Measurements from ENCODE around the gene DRC3. TPM values are rescaled to one million over a fixed set of nuclear protein-coding genes. Genes with fewer than 3 reads are reported as not detected.

The DRC3 gene
- total RNA-seq, 1 donor from 2014 or later = 0.43 TPM

DNA sequence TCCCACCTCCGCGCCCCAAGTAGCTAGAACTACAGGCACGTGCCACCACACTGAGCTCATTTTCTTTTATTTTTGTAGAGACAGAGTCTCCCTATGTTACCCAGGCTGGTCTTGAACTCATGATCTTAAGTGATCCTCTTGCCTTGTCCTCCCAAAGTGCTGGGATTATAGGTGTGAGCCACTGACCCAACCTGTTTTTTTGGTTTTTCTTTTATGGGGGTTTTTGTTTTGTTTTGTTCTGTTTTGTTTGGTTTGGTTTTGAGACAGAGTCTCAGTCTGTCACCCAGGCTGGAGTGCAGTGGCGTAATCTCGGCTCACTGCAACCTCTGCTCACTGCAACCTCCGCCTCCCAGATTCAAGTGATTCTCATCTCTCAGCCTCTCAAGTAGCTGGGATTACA, 82.9 kb downstream of the DRC3 start:
- no peaks in the 10 kb centered on the region for H3K27me3 ChIP-seq (ENCODE audit: insufficient read depth, low read length)
- Mint-ChIP-seq H3K27ac (ENCODE audit: unreplicated experiment) (no peak overlapping the region), H3K4me3 (ENCODE audit: unreplicated experiment) (no peak overlapping the region), H3K36me3 (ENCODE audit: low read depth, unreplicated experiment) (peaks cover 11% of the 10 kb centered on the region), H3K4me1 (ENCODE audit: low read depth, unreplicated experiment) (no peaks in the 10 kb centered on the region), H3K9me3 (ENCODE audit: unreplicated experiment) (no peaks in the 10 kb centered on the region), H3K27me3 (ENCODE audit: low read depth, unreplicated experiment) (no peaks in the 10 kb centered on the region)
- H3K4me1 ChIP-seq (ENCODE audit: insufficient read depth, low read length) = no peaks in the 10 kb centered on the region
- H3K4me2 ChIP-seq (ENCODE audit: low read length) = no peak overlapping the region
- no peak overlapping the region for H3K4me3 ChIP-seq (ENCODE audit: insufficient read depth, low read depth, low read length)
- DNase-seq (ENCODE audit: low read depth) (no peak), FAIRE-seq (no peak)
- H3K79me2 ChIP-seq (ENCODE audit: insufficient read depth, low read length) = no peaks in the 10 kb centered on the region
- H2AFZ ChIP-seq (ENCODE audit: low read depth, low read length) = no peak overlapping the region
- no peaks in the 10 kb centered on the region for H3K9me3 ChIP-seq (ENCODE audit: insufficient read depth, low read depth, low read length)
- peaks cover 9% of the 10 kb centered on the region for H3K36me3 ChIP-seq (ENCODE audit: insufficient read depth, low read length)
- H3K27ac ChIP-seq (ENCODE audit: low read depth, low read length) = no peak overlapping the region
- TF ChIP-seq EZH2 (IDR thresholded peaks at IDR 0.05; ENCODE audit: insufficient read depth, low read length) = no peak
- TF ChIP-seq, protein P1, sequence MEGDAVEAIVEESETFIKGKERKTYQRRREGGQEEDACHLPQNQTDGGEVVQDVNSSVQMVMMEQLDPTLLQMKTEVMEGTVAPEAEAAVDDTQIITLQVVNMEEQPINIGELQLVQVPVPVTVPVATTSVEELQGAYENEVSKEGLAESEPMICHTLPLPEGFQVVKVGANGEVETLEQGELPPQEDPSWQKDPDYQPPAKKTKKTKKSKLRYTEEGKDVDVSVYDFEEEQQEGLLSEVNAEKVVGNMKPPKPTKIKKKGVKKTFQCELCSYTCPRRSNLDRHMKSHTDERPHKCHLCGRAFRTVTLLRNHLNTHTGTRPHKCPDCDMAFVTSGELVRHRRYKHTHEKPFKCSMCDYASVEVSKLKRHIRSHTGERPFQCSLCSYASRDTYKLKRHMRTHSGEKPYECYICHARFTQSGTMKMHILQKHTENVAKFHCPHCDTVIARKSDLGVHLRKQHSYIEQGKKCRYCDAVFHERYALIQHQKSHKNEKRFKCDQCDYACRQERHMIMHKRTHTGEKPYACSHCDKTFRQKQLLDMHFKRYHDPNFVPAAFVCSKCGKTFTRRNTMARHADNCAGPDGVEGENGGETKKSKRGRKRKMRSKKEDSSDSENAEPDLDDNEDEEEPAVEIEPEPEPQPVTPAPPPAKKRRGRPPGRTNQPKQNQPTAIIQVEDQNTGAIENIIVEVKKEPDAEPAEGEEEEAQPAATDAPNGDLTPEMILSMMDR (IDR thresholded peaks at IDR 0.05; ENCODE audit: insufficient read depth, low read depth, low read length) = no peak
- H4K20me1 ChIP-seq (ENCODE audit: insufficient read depth, low read length) = peaks cover 3% of the 10 kb centered on the region
- no peak overlapping the region for H3K9ac ChIP-seq (ENCODE audit: low read length)

DNA sequence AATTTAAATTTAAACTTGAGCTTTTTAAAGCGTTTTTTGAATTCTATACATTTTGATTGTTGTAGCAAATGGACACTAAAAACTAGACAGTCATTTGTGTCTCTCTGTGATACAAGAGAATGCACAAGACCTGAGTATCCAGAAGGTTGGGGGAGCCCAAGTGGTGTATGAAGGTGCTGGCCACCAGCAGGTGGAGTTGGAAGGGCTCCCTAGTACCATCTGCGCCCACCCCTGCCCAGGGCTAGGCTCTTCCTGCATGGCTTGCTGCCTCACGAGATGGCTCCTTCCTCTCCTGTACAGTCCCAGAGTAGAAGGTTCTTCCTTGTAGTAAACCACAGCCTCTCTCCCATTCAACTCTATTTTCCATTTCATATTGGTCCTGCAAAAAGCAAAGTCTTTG, 83.6 kb downstream of the DRC3 start:
- Histone ChIP-seq H3K36me3 (ENCODE audit: insufficient read depth, low read length) (peaks cover 9% of the 10 kb centered on the region), H2AFZ (ENCODE audit: low read depth, low read length) (no peak overlapping the region), H4K20me1 (ENCODE audit: insufficient read depth, low read length) (peaks cover 3% of the 10 kb centered on the region), H3K79me2 (ENCODE audit: insufficient read depth, low read length) (no peaks in the 10 kb centered on the region), H3K27ac (ENCODE audit: low read depth, low read length) (no peak overlapping the region), H3K4me1 (ENCODE audit: insufficient read depth, low read length) (no peaks in the 10 kb centered on the region), H3K4me2 (ENCODE audit: low read length) (no peak overlapping the region), H3K4me3 (ENCODE audit: insufficient read depth, low read depth, low read length) (no peak overlapping the region), H3K9me3 (ENCODE audit: insufficient read depth, low read depth, low read length) (no peaks in the 10 kb centered on the region), H3K27me3 (ENCODE audit: insufficient read depth, low read length) (no peaks in the 10 kb centered on the region), H3K9ac (ENCODE audit: low read length) (no peak overlapping the region)
- Mint-ChIP-seq H3K4me3 (ENCODE audit: unreplicated experiment) (no peak overlapping the region), H3K4me1 (ENCODE audit: low read depth, unreplicated experiment) (no peaks in the 10 kb centered on the region), H3K9me3 (ENCODE audit: unreplicated experiment) (no peaks in the 10 kb centered on the region), H3K27me3 (ENCODE audit: low read depth, unreplicated experiment) (no peaks in the 10 kb centered on the region), H3K27ac (ENCODE audit: unreplicated experiment) (no peak overlapping the region), H3K36me3 (ENCODE audit: low read depth, unreplicated experiment) (peaks cover 11% of the 10 kb centered on the region)
- TF ChIP-seq, protein P1 (IDR thresholded peaks at IDR 0.05; ENCODE audit: insufficient read depth, low read depth, low read length) = no peak
- no peak for TF ChIP-seq EZH2 (IDR thresholded peaks at IDR 0.05; ENCODE audit: insufficient read depth, low read length)
- FAIRE-seq (no peak), DNase-seq (ENCODE audit: low read depth) (no peak)

DNA sequence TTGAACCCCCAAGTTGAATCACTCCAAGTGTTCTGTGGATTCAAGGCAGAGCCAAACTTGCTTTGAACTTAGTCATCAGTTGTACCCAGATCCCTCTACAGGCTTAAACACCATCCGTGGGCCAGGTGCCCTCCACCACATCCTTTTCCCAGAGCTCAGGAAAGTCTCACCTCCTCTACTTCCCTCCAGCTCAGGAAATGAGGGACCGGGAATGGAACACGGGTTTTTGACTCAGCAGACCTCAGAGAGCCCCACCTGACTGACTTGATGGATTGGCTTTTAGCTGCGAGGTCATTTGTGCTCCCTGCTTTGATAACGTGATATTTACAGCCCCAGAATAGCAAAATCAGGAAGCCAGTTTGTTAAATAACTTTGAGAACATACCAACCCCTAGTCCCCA, 86.6 kb downstream of the DRC3 start:
- H3K27me3 ChIP-seq (ENCODE audit: insufficient read depth, low read length) = no peaks in the 10 kb centered on the region
- no peaks in the 10 kb centered on the region for H3K9me3 Mint-ChIP-seq (ENCODE audit: unreplicated experiment)
- FAIRE-seq (no peak), DNase-seq (ENCODE audit: low read depth) (no peak)
- H2AFZ ChIP-seq (ENCODE audit: low read depth, low read length) = no peak overlapping the region
- H3K36me3 ChIP-seq (ENCODE audit: insufficient read depth, low read length) = peaks cover 6% of the 10 kb centered on the region
- H3K4me3 Mint-ChIP-seq (ENCODE audit: unreplicated experiment) = no peak overlapping the region
- no peaks in the 10 kb centered on the region for H3K79me2 ChIP-seq (ENCODE audit: insufficient read depth, low read length)
- no peak overlapping the region for H3K4me2 ChIP-seq (ENCODE audit: low read length)
- H3K27me3 Mint-ChIP-seq (ENCODE audit: low read depth, unreplicated experiment) = no peaks in the 10 kb centered on the region
- H3K4me1 Mint-ChIP-seq (ENCODE audit: low read depth, unreplicated experiment) = no peaks in the 10 kb centered on the region
- H3K27ac Mint-ChIP-seq (ENCODE audit: unreplicated experiment) = no peak overlapping the region
- H3K9ac ChIP-seq (ENCODE audit: low read length) = no peak overlapping the region
- no peaks in the 10 kb centered on the region for H4K20me1 ChIP-seq (ENCODE audit: insufficient read depth, low read length)
- H3K27ac ChIP-seq (ENCODE audit: low read depth, low read length) = no peak overlapping the region
- TF ChIP-seq, protein P1 (IDR thresholded peaks at IDR 0.05; ENCODE audit: insufficient read depth, low read depth, low read length) = no peak
- no peak for TF ChIP-seq EZH2 (IDR thresholded peaks at IDR 0.05; ENCODE audit: insufficient read depth, low read length)
- H3K36me3 Mint-ChIP-seq (ENCODE audit: low read depth, unreplicated experiment) = peaks cover 11% of the 10 kb centered on the region
- no peaks in the 10 kb centered on the region for H3K4me1 ChIP-seq (ENCODE audit: insufficient read depth, low read length)
- no peak overlapping the region for H3K4me3 ChIP-seq (ENCODE audit: insufficient read depth, low read depth, low read length)
- H3K9me3 ChIP-seq (ENCODE audit: insufficient read depth, low read depth, low read length) = no peaks in the 10 kb centered on the region
